HG02623 (cell line): ENCODE data around the gene FAM156A.
"Not testable (repeated sequence)": the region's sequence is repeated elsewhere in the genome, so short reads cannot be mapped to it uniquely, and the experiment has no call there.

Experiments used
- ATAC-seq: cut with Tn5 transposase; IDR thresholded peaks from one replicate; pipeline ENCODE4 v1.9.1; 2021; ENCODE audit warnings: moderate library complexity; ENCODE audit not compliant: unreplicated experiment

The FAM156A gene

DNA sequence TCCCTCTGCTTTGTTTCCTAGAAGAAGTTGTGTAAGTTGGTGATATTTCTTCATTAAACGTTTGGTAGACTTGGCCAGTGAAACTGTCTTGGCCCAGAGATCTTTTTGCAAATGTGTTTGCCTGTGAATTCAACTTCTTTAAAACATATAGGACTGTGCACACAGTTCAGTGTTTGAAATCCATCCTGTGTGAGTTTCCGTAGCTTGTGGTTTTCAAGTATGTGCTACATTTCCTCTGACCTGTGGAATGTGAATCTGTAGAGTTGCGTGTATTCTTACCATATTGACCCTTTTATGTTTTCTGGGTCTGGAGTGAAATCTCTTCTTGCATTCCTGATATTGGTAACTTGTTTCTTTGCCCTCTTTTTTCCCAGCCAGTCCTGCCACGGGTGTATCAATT is 52.2 kb downstream of the FAM156A start:
- not testable (repeated sequence) for ATAC-seq

DNA sequence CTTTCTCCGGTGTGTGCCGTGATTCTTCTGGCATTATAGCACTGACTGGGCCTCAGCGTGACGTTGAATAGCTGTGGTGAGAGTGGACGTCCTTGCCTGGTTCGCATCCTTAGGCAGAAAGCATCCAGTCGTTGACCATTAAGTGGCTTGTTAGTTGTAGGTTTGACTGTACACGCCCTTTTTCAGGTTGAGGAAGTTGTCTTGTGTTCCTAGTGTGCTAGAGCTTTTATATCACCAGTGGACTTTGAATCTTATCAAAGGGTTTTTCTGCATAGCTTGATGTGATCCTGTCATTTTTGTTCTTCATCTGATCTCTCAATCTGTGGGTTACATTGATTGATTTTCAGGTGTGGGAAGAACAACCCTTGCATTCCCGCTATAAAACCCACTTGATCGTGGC is 52.8 kb downstream of the FAM156A start:
- ATAC-seq = not testable (repeated sequence)
